ENCODE data around the gene TEX48. TPM values are rescaled to one million over a fixed set of nuclear protein-coding genes. Genes with fewer than 3 reads are reported as not detected.
A peak's percentile ranks its signal among the peaks of the same experiment; 100 is the strongest.

The TEX48 gene
- total RNA-seq, 2 donors from 2014 or later = not detected

DNA sequence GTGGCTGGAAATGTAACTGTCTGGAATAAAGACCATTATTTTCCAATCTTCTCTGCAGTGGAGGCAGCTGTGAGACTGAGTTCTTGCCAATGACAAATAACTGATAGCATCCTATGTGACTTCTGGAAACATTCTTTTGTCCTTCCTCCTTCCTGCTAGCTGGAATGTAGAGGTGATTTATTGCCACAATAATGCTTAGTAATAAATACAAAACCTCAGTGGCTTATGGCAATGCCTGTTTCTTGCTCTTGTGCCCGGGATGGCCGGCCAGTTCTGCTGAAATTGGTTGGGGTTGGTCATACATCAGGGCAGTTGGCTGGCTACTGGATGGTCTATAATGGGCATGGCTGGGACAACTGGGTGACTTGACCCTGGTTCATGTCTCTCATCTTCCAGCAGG is 12.2 kb upstream of the TEX48 start:
- TF ChIP-seq, protein P1, sequence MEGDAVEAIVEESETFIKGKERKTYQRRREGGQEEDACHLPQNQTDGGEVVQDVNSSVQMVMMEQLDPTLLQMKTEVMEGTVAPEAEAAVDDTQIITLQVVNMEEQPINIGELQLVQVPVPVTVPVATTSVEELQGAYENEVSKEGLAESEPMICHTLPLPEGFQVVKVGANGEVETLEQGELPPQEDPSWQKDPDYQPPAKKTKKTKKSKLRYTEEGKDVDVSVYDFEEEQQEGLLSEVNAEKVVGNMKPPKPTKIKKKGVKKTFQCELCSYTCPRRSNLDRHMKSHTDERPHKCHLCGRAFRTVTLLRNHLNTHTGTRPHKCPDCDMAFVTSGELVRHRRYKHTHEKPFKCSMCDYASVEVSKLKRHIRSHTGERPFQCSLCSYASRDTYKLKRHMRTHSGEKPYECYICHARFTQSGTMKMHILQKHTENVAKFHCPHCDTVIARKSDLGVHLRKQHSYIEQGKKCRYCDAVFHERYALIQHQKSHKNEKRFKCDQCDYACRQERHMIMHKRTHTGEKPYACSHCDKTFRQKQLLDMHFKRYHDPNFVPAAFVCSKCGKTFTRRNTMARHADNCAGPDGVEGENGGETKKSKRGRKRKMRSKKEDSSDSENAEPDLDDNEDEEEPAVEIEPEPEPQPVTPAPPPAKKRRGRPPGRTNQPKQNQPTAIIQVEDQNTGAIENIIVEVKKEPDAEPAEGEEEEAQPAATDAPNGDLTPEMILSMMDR (IDR thresholded peaks at IDR 0.05) = no peak
- Histone ChIP-seq H3K27ac (no peak overlapping the region), H3K4me1 (no peaks in the 10 kb centered on the region), H3K27me3 (no peaks in the 10 kb centered on the region), H3K9me3 (no peaks in the 10 kb centered on the region), H3K9ac (ENCODE audit: low read depth in 2 of 2, low read length in 2 of 2) (no peak overlapping the region), H3K36me3 (no peaks in the 10 kb centered on the region), H3K4me3 (no peak overlapping the region)
- intact Hi-C loops (cut with DNase I) = no loop called here
- DNase-seq = no peak

DNA sequence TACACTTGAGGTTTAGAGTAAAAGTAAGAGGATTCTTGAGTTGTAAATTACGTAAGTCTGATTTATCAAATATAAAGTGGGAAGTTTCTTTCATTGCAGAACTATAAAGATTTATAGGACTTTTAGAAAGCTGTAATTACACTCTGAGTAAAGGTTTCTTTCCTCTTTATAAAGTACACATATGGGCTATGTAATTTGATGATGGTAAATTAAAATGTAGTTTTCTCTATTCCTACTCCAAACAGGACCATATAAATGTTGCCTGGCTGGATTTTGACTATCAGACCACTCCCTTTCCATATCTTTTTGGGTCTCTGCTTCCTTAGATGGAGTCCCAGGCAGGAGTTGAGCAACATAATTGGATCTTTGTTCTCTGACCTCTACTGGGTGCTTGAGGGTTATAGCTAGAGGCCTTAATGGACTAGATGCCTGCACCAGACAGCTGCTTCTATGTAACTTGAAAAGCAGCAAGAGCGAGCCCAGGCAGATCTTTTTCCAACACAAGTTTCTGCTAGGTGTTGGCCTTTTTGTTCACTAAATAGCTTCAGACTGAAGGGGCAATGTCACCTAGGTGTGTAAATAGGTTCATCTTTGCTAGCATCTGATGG is 11.4 kb upstream of the TEX48 start:
- DNase-seq = peak; percentile 24
- Histone ChIP-seq H3K36me3 (no peaks in the 10 kb centered on the region), H3K27ac (no peak overlapping the region), H3K9me3 (no peaks in the 10 kb centered on the region), H3K27me3 (no peaks in the 10 kb centered on the region), H3K4me1 (no peaks in the 10 kb centered on the region), H3K4me3 (no peak overlapping the region), H3K9ac (ENCODE audit: low read depth in 2 of 2, low read length in 2 of 2) (no peak overlapping the region)
- TF ChIP-seq, protein P1 (IDR thresholded peaks at IDR 0.05) = no peak
- intact Hi-C loops (cut with DNase I) = no loop called here

DNA sequence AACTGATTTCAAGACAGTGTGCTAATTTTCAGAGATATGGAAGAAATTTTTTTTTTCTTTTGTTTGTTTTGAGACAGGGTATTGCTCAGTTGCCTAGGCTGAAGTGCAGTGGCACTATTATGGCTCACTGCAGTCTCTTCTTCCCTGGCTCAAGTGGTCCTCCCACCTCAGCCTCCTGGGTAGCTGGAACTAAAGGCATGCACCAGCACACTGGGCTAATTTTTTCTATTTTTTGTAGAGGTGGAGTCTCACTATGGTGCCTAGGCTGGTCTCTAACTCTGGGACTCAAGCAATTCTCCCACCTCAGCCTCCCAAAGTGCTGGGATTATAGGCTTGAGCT is 9.9 kb upstream of the TEX48 start:
- TF ChIP-seq, protein P1 (IDR thresholded peaks at IDR 0.05) = no peak
- Histone ChIP-seq H3K9me3 (no peaks in the 10 kb centered on the region), H3K4me3 (no peak overlapping the region), H3K36me3 (no peaks in the 10 kb centered on the region), H3K9ac (ENCODE audit: low read depth in 2 of 2, low read length in 2 of 2) (no peak overlapping the region), H3K27ac (no peak overlapping the region), H3K27me3 (no peaks in the 10 kb centered on the region), H3K4me1 (no peaks in the 10 kb centered on the region)
- no peak for DNase-seq
- intact Hi-C loops (cut with DNase I) = no loop called here

DNA sequence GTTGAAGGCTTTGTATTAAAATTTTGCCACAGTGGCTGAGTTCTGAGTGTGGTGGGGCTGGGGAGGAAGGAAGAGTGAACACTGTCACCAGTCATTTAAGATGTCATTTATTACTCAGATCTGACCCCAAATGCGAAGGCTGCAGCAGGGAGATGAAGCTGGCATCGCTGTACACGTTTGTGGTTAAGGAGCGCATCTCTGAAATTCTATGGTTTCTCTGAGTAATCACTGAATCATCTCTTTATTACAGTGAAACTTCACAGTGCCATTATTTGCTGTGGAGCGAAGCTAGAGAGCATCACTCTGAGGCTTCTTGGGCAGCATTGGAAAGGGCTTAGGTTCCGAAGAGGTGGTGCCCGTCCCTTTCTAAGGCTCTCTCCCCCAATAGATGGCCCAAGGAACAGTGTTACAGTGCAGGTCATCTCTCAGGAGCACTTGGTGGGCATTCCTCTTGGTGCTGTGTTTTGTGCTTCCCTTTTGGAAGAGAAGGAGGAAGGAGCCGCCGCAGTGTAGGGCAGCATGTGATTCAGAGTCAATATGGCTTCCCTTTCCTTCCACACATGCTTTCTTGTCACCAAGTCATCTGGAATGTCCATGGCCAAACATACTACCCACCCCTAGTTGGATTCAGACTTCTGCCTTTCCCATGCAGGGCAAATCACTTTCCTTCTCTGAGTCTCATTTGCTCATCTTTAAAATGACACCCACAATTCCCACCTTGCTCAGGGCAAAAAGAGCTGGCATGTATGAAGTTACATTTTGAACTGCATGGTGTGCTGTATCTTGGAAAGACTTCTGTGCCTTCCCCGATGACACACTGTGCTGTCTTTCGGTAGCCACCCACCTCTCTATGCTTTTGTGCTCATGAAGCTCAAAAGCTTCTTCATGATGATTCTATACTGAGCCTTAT is 9.3 kb upstream of the TEX48 start:
- intact Hi-C loops (cut with DNase I) = no loop called here
- Histone ChIP-seq H3K9ac (ENCODE audit: low read depth in 2 of 2, low read length in 2 of 2) (no peak overlapping the region), H3K9me3 (no peaks in the 10 kb centered on the region), H3K4me3 (no peak overlapping the region), H3K4me1 (no peaks in the 10 kb centered on the region), H3K27me3 (no peaks in the 10 kb centered on the region), H3K36me3 (no peaks in the 10 kb centered on the region), H3K27ac (no peak overlapping the region)
- no peak for DNase-seq
- TF ChIP-seq, protein P1 (IDR thresholded peaks at IDR 0.05) = no peak

DNA sequence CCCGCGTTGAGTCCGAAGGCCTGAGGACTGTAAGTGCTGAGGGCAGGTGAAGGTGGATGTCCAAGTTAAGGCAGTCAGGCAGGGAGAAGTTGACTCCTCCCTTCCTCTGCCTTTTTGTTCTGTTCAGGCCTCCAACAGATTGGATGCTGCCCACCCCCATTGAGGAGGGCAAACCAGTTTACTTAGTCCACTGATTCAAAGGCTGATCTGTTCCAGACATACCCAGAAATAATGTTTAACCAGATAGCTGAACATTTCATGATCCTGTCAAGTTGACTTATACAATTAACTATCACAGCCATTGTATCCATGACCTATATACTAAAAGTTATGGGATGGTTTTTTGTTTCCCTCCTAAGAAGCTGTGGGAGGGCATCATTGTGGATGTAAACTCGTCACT is 8.3 kb upstream of the TEX48 start:
- Histone ChIP-seq H3K4me3 (no peak overlapping the region), H3K27me3 (no peaks in the 10 kb centered on the region), H3K4me1 (no peaks in the 10 kb centered on the region), H3K27ac (no peak overlapping the region), H3K36me3 (no peaks in the 10 kb centered on the region), H3K9ac (ENCODE audit: low read depth in 2 of 2, low read length in 2 of 2) (no peak overlapping the region), H3K9me3 (no peaks in the 10 kb centered on the region)
- TF ChIP-seq, protein P1 (IDR thresholded peaks at IDR 0.05) = no peak
- DNase-seq = no peak
- intact Hi-C loops (cut with DNase I) = no loop called here

All from colonic mucosa (tissue), 4 donors.